Thyroid gland (tissue), 4 donors: Measurements from ENCODE around the gene SAXO1. TPM values are rescaled to one million over a fixed set of nuclear protein-coding genes. Genes with fewer than 3 reads are reported as not detected.

Source experiments
- DNase-seq, 2 donors: peaks; one replicate each; pipeline ENCODE4 v3.0.0-alpha.2; 2019
- H3K27ac ChIP-seq, 3 donors: fragments of 200-600 bp; sonication (generic); 1 replicate in 2 of 3; 2 replicates in 1 of 3; pipeline ENCODE4 v1.5.1; 2016 to 2019; ENCODE audit warnings: mild to moderate bottlenecking in 1 of 3, moderate library complexity in 1 of 3
- H3K27me3 ChIP-seq: fragments of 200-600 bp; sonication (generic); one replicate; pipeline ENCODE4 v1.5.1; 2019
- H3K36me3 ChIP-seq, 2 donors: fragments of 200-600 bp; sonication (generic); one replicate each; pipeline ENCODE4 v1.5.1; 2016 to 2019
- H3K4me1 ChIP-seq, 2 donors: fragments of 200-600 bp; sonication (generic); one replicate each; pipeline ENCODE4 v1.5.1; 2017 to 2019
- H3K4me3 ChIP-seq, 3 donors: fragments of 200-600 bp; sonication (generic); replicated peaks in 1 of 3; 1 replicate in 2 of 3; 2 replicates in 1 of 3; pipeline ENCODE4 v1.5.1; 2016; ENCODE audit warnings: mild to moderate bottlenecking in 1 of 3
- H3K9me3 ChIP-seq: fragments of 200-600 bp; sonication (generic); one replicate; pipeline ENCODE4 v1.5.1; 2017
- POLR2A ChIP-seq, 2 donors: fragments of 450-650 bp; IDR thresholded peaks; one replicate each; pipeline ENCODE4 v1.6.1; 2017; ENCODE audit warnings: antibody characterized with exemption in 2 of 2, mild to moderate bottlenecking in 2 of 2, moderate library complexity in 1 of 2
- WGBS, 2 donors: methylation state at CpG; one replicate each; pipeline ENCODE4 v1.1.5; 2017; 5-methylcytosine and 5-hydroxymethylcytosine counted together
- intact Hi-C: fragments of 100-400 bp; cut with DNase I; formaldehyde crosslinking; loops from one replicate; pipeline ENCODE4 v1.15.1; 2023
- total RNA-seq, 4 donors: library from RNA; depleted of rRNA; stranded (reverse); fragments of >200 nt; gene quantifications; one replicate each; pipeline ENCODE4 v1.2.3, GENCODE V29; 2016
- TF ChIP-seq, protein P1 (sequence below), 6 experiments: fragments of 200-600 bp in 3 of 6; fragments of 450-650 bp in 3 of 6; sonication (generic) in 3 of 6; IDR thresholded peaks; one replicate each; pipeline ENCODE4 v1.5.1; 2016 to 2019; ENCODE audit warnings: antibody characterized with exemption in 6 of 6, mild to moderate bottlenecking in 2 of 6, inconsistent platforms in 1 of 6, moderate library complexity in 1 of 6

SAXO1 gene, protein sequence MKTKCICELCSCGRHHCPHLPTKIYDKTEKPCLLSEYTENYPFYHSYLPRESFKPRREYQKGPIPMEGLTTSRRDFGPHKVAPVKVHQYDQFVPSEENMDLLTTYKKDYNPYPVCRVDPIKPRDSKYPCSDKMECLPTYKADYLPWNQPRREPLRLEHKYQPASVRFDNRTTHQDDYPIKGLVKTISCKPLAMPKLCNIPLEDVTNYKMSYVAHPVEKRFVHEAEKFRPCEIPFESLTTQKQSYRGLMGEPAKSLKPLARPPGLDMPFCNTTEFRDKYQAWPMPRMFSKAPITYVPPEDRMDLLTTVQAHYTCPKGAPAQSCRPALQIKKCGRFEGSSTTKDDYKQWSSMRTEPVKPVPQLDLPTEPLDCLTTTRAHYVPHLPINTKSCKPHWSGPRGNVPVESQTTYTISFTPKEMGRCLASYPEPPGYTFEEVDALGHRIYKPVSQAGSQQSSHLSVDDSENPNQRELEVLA
- total RNA-seq, result under 1 TPM in 1 of 4 donors, not detected in 3; 0.54 TPM

DNA sequence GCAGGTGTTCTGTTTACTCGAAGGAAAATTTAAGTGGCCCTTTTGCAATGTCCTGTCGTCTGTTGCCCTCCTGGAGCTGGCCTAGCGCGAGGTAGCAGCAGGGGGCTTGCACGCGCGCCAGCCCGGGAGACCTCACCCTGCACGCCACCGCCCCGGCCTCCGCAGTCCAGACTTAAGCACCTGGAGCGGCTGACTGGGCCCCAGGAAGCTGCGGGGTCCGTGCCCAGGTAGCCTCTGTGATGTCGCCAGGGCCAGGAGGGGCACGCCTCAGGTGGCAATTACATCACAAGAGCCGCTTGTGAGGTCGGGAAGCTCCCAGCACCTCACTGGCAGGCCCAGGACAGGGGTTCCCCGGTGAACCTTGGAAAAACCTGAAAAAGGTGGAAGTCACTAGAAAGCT, at the start of gene SAXO1:
TSS of gene SAXO1 (minus strand) at position 195 of the 400 bp plus-strand sequence. CDS start 301 bp downstream, outside the sequence.
- no peaks in the 10 kb centered on the region for H3K9me3 ChIP-seq
- no peak for TF ChIP-seq POLR2A (IDR thresholded peaks at IDR 0.05)
- TF ChIP-seq, protein P1, sequence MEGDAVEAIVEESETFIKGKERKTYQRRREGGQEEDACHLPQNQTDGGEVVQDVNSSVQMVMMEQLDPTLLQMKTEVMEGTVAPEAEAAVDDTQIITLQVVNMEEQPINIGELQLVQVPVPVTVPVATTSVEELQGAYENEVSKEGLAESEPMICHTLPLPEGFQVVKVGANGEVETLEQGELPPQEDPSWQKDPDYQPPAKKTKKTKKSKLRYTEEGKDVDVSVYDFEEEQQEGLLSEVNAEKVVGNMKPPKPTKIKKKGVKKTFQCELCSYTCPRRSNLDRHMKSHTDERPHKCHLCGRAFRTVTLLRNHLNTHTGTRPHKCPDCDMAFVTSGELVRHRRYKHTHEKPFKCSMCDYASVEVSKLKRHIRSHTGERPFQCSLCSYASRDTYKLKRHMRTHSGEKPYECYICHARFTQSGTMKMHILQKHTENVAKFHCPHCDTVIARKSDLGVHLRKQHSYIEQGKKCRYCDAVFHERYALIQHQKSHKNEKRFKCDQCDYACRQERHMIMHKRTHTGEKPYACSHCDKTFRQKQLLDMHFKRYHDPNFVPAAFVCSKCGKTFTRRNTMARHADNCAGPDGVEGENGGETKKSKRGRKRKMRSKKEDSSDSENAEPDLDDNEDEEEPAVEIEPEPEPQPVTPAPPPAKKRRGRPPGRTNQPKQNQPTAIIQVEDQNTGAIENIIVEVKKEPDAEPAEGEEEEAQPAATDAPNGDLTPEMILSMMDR (IDR thresholded peaks at IDR 0.05), result no peak
- no peak for DNase-seq
- H3K36me3 ChIP-seq, result no peaks in the 10 kb centered on the region
- 55 to 73% methylated on average over 7 to 13 of the region's 20 CpGs for WGBS, 2 donors
- no peaks in the 10 kb centered on the region for H3K27me3 ChIP-seq
- intact Hi-C loops, result loop anchor here (5.0 kb wide), 1 partner anchor 776 kb away; no protein-coding TSS in a partner anchor
- no peak within 1 kb of the TSS for H3K4me3 ChIP-seq
- no peaks in the 10 kb centered on the region for H3K4me1 ChIP-seq
- H3K27ac ChIP-seq, result no peak within 1 kb of the TSS

DNA sequence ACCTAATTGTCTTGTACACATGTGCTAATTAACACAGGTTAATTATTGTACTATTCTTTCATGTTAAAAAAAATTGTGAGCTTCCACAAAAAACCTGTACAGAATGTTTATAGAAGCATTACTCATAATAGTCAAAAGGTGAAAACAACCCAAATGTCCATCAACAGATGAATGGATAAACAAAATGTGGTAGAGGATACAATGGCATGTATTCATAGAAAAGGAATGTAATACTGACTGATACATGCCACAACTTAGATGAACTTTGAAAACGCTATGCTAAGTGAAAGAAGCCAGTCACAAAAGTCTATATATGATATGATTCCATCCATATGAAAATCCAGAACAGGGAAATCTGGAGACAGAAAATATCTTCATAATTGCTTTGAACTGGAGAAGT, 41.8 kb upstream of the SAXO1 start:
- no peaks in the 10 kb centered on the region for H3K9me3 ChIP-seq
- H3K27ac ChIP-seq, result no peak overlapping the region
- intact Hi-C loops, result no loop called here
- H3K4me1 ChIP-seq, result no peaks in the 10 kb centered on the region
- no peak for DNase-seq
- no peak overlapping the region for H3K4me3 ChIP-seq
- 92 to 94% methylated on average over 1 of the region's 1 CpG for WGBS, 2 donors
- no peak for TF ChIP-seq POLR2A (IDR thresholded peaks at IDR 0.05)
- TF ChIP-seq, protein P1 (IDR thresholded peaks at IDR 0.05), result no peak
- H3K27me3 ChIP-seq, result no peaks in the 10 kb centered on the region
- H3K36me3 ChIP-seq, result peaks cover 10 to 23% of the 10 kb centered on the region in 2 donors

DNA sequence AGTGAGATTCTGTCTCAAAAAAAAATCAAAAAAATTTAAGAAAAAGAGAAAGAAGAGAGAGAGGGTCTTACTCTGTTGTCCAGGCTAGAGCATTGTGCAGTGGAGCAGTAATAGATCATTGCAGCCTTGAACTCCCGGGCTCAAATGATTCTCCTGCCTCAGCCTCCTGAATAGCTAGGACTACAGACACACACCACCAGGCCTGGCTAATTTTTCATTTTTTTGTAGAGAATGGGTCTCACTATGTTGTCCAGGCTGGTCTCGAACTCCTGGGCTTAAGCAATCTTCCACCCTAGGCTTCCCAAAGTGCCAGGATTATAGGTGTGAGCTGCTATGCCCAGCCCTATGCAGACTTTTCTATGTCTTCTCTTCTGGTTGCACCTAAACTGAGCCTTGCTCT, 41.2 kb upstream of the SAXO1 start:
- no peaks in the 10 kb centered on the region for H3K27me3 ChIP-seq
- no peak overlapping the region for H3K27ac ChIP-seq
- no peaks in the 10 kb centered on the region for H3K4me1 ChIP-seq
- WGBS, 2 donors, result 90 to 98% methylated on average over 2 of the region's 2 CpGs
- no peak for DNase-seq
- intact Hi-C loops, result no loop called here
- no peaks in the 10 kb centered on the region for H3K9me3 ChIP-seq
- no peak overlapping the region for H3K4me3 ChIP-seq
- peaks cover 10 to 29% of the 10 kb centered on the region in 2 donors for H3K36me3 ChIP-seq
- no peak for TF ChIP-seq POLR2A (IDR thresholded peaks at IDR 0.05)
- TF ChIP-seq, protein P1 (IDR thresholded peaks at IDR 0.05), result no peak

DNA sequence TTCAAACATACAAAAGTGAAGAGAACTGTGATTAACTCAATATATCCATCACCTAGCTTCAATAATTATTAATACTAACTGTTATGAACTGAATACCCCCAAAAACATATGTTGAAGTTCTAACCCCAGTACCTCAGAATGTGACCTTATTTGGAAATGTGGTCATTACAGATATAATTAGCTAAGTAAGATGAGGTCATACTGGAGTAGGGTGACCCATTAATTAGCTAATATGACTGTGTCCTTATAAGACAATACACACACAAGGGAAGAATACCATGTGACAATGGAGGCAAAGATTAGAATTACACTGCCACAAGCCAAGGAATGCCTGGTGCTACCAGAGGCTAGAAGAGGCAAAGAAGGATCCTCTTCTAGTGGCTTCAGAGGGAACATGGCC, 24.0 kb upstream of the SAXO1 start:
- intact Hi-C loops, result no loop called here
- Histone ChIP-seq H3K4me1 (no peaks in the 10 kb centered on the region), H3K4me3 (no peak overlapping the region), H3K27me3 (no peaks in the 10 kb centered on the region), H3K36me3 (peaks cover 11 to 15% of the 10 kb centered on the region in 2 donors), H3K9me3 (no peaks in the 10 kb centered on the region), H3K27ac (no peak overlapping the region)
- no peak for TF ChIP-seq POLR2A (IDR thresholded peaks at IDR 0.05)
- TF ChIP-seq, protein P1 (IDR thresholded peaks at IDR 0.05), result no peak
- DNase-seq, result no peak
